ENCODE results near the gene ARHGAP6.
"Not testable (repeated sequence)": the region's sequence is repeated elsewhere in the genome, so short reads cannot be mapped to it uniquely, and the experiment has no call there.

The ARHGAP6 gene

GRCh38 chrX:11376163-11376562 lies 289.6 kb downstream of the ARHGAP6 start:
- no peak overlapping the region for H3K27ac ChIP-seq (ENCODE audit: low read depth, low read length)
- H3K4me3 ChIP-seq (ENCODE audit: low read depth in 1 of 5, low read length in 5 of 5) = no peak overlapping the region
- H3K36me3 ChIP-seq (ENCODE audit: control insufficient read depth in 5 of 5, insufficient read depth in 5 of 5, low read length in 5 of 5) = no peaks in the 10 kb centered on the region
- peaks cover 3 to 18% (median 5%) of the 10 kb centered on the region in 5 donors for H3K27me3 ChIP-seq (ENCODE audit: control insufficient read depth in 5 of 5, insufficient read depth in 4 of 5, low read length in 5 of 5)
- H3K4me1 ChIP-seq (ENCODE audit: control insufficient read depth in 5 of 5, insufficient read depth in 5 of 5, low read length in 5 of 5) = peaks cover 0 to 6% (median 0%) of the 10 kb centered on the region in 5 donors
- H3K9ac ChIP-seq (ENCODE audit: low read length in 5 of 5) = no peak overlapping the region
- H3K9me3 ChIP-seq (ENCODE audit: control insufficient read depth in 5 of 5, low read length in 5 of 5) = peaks cover 2 to 5% (median 3%) of the 10 kb centered on the region in 5 donors

GRCh38 chrX:11375614-11376119 lies 290.1 kb downstream of the ARHGAP6 start:
- Histone ChIP-seq H3K27ac (ENCODE audit: low read depth, low read length) (no peak overlapping the region), H3K4me3 (ENCODE audit: low read depth in 1 of 5, low read length in 5 of 5) (no peak overlapping the region), H3K9ac (ENCODE audit: low read length in 5 of 5) (no peak overlapping the region), H3K9me3 (ENCODE audit: control insufficient read depth in 5 of 5, low read length in 5 of 5) (peaks cover 2 to 5% (median 3%) of the 10 kb centered on the region in 5 donors), H3K36me3 (ENCODE audit: control insufficient read depth in 5 of 5, insufficient read depth in 5 of 5, low read length in 5 of 5) (no peaks in the 10 kb centered on the region), H3K27me3 (ENCODE audit: control insufficient read depth in 5 of 5, insufficient read depth in 4 of 5, low read length in 5 of 5) (peaks cover 1 to 16% (median 3%) of the 10 kb centered on the region in 5 donors), H3K4me1 (ENCODE audit: control insufficient read depth in 5 of 5, insufficient read depth in 5 of 5, low read length in 5 of 5) (peaks cover 0 to 4% (median 0%) of the 10 kb centered on the region in 5 donors)

- no peak overlapping the region for H3K27ac ChIP-seq (ENCODE audit: low read depth, low read length)
- peaks cover 3 to 5% (median 4%) of the 10 kb centered on the region in 5 donors for H3K9me3 ChIP-seq (ENCODE audit: control insufficient read depth in 5 of 5, low read length in 5 of 5)
- no peaks in the 10 kb centered on the region for H3K36me3 ChIP-seq (ENCODE audit: control insufficient read depth in 5 of 5, insufficient read depth in 5 of 5, low read length in 5 of 5)
- H3K4me1 ChIP-seq (ENCODE audit: control insufficient read depth in 5 of 5, insufficient read depth in 5 of 5, low read length in 5 of 5) = no peaks in the 10 kb centered on the region
- H3K27me3 ChIP-seq (ENCODE audit: control insufficient read depth in 5 of 5, insufficient read depth in 4 of 5, low read length in 5 of 5) = peaks cover 0 to 11% (median 3%) of the 10 kb centered on the region in 5 donors
- H3K9ac ChIP-seq (ENCODE audit: low read length in 5 of 5) = no peak overlapping the region
- no peak overlapping the region for H3K4me3 ChIP-seq (ENCODE audit: low read depth in 1 of 5, low read length in 5 of 5)
Observed at GRCh38 chrX:11374570-11374969, 291.1 kb downstream of the ARHGAP6 start.

- peaks cover 0 to 3% (median 0%) of the 10 kb centered on the region in 5 donors for H3K27me3 ChIP-seq (ENCODE audit: control insufficient read depth in 5 of 5, insufficient read depth in 4 of 5, low read length in 5 of 5)
- no peak overlapping the region for H3K4me3 ChIP-seq (ENCODE audit: low read depth in 1 of 5, low read length in 5 of 5)
- no peaks in the 10 kb centered on the region for H3K36me3 ChIP-seq (ENCODE audit: control insufficient read depth in 5 of 5, insufficient read depth in 5 of 5, low read length in 5 of 5)
- H3K27ac ChIP-seq (ENCODE audit: low read depth, low read length) = no peak overlapping the region
- peaks cover 0 to 6% (median 0%) of the 10 kb centered on the region in 5 donors for H3K4me1 ChIP-seq (ENCODE audit: control insufficient read depth in 5 of 5, insufficient read depth in 5 of 5, low read length in 5 of 5)
- H3K9me3 ChIP-seq (ENCODE audit: control insufficient read depth in 5 of 5, low read length in 5 of 5) = peaks cover 0 to 2% (median under 1%) of the 10 kb centered on the region in 5 donors
- H3K9ac ChIP-seq (ENCODE audit: low read length in 5 of 5) = no peak overlapping the region
Observed at GRCh38 chrX:11371106-11371505, 294.6 kb downstream of the ARHGAP6 start.

- Histone ChIP-seq H3K4me3 (ENCODE audit: low read depth in 1 of 5, low read length in 5 of 5) (no peak overlapping the region), H3K27ac (ENCODE audit: low read depth, low read length) (no peak overlapping the region), H3K4me1 (ENCODE audit: control insufficient read depth in 5 of 5, insufficient read depth in 5 of 5, low read length in 5 of 5) (peaks cover 0 to 6% (median 0%) of the 10 kb centered on the region in 5 donors), H3K36me3 (ENCODE audit: control insufficient read depth in 5 of 5, insufficient read depth in 5 of 5, low read length in 5 of 5) (no peaks in the 10 kb centered on the region), H3K9ac (ENCODE audit: low read length in 5 of 5) (no peak overlapping the region), H3K27me3 (ENCODE audit: control insufficient read depth in 5 of 5, insufficient read depth in 4 of 5, low read length in 5 of 5) (no peaks in the 10 kb centered on the region), H3K9me3 (ENCODE audit: control insufficient read depth in 5 of 5, low read length in 5 of 5) (peaks cover 3 to 8% (median 6%) of the 10 kb centered on the region in 5 donors)
Observed at GRCh38 chrX:11367609-11368430, 297.9 kb downstream of the ARHGAP6 start.

- H3K4me1 ChIP-seq (ENCODE audit: control insufficient read depth in 5 of 5, insufficient read depth in 5 of 5, low read length in 5 of 5) = peaks cover 0 to 6% (median 0%) of the 10 kb centered on the region in 5 donors
- no peak overlapping the region for H3K27ac ChIP-seq (ENCODE audit: low read depth, low read length)
- no peak overlapping the region for H3K4me3 ChIP-seq (ENCODE audit: low read depth in 1 of 5, low read length in 5 of 5)
Observed at GRCh38 chrX:11366998-11367595, 298.6 kb downstream of the ARHGAP6 start.

GRCh38 chrX:11365426-11365825 lies 300.3 kb downstream of the ARHGAP6 start:
- no peak overlapping the region for H3K4me3 ChIP-seq (ENCODE audit: low read depth in 1 of 5, low read length in 5 of 5)
- H3K9ac ChIP-seq (ENCODE audit: low read length in 5 of 5) = no peak overlapping the region
- peaks cover 0 to 6% (median 0%) of the 10 kb centered on the region in 5 donors for H3K4me1 ChIP-seq (ENCODE audit: control insufficient read depth in 5 of 5, insufficient read depth in 5 of 5, low read length in 5 of 5)
- H3K9me3 ChIP-seq (ENCODE audit: control insufficient read depth in 5 of 5, low read length in 5 of 5) = peaks cover 3 to 8% (median 6%) of the 10 kb centered on the region in 5 donors
- H3K27me3 ChIP-seq (ENCODE audit: control insufficient read depth in 5 of 5, insufficient read depth in 4 of 5, low read length in 5 of 5) = no peaks in the 10 kb centered on the region
- no peak overlapping the region for H3K27ac ChIP-seq (ENCODE audit: low read depth, low read length)
- no peaks in the 10 kb centered on the region for H3K36me3 ChIP-seq (ENCODE audit: control insufficient read depth in 5 of 5, insufficient read depth in 5 of 5, low read length in 5 of 5)

More at GRCh38 chrX:11366998-11367595, 298.6 kb downstream of the ARHGAP6 start:
- peaks cover 3 to 8% (median 6%) of the 10 kb centered on the region in 5 donors for H3K9me3 ChIP-seq (ENCODE audit: control insufficient read depth in 5 of 5, low read length in 5 of 5)
- no peak overlapping the region for H3K9ac ChIP-seq (ENCODE audit: low read length in 5 of 5)
- H3K27me3 ChIP-seq (ENCODE audit: control insufficient read depth in 5 of 5, insufficient read depth in 4 of 5, low read length in 5 of 5) = no peaks in the 10 kb centered on the region
- no peaks in the 10 kb centered on the region for H3K36me3 ChIP-seq (ENCODE audit: control insufficient read depth in 5 of 5, insufficient read depth in 5 of 5, low read length in 5 of 5)

GRCh38 chrX:11364835-11365234 lies 300.9 kb downstream of the ARHGAP6 start:
- H3K36me3 ChIP-seq (ENCODE audit: control insufficient read depth in 5 of 5, insufficient read depth in 5 of 5, low read length in 5 of 5) = no peaks in the 10 kb centered on the region
- no peaks in the 10 kb centered on the region for H3K27me3 ChIP-seq (ENCODE audit: control insufficient read depth in 5 of 5, insufficient read depth in 4 of 5, low read length in 5 of 5)
- H3K27ac ChIP-seq (ENCODE audit: low read depth, low read length) = no peak overlapping the region
- H3K4me1 ChIP-seq (ENCODE audit: control insufficient read depth in 5 of 5, insufficient read depth in 5 of 5, low read length in 5 of 5) = peaks cover 0 to 6% (median 0%) of the 10 kb centered on the region in 5 donors
- H3K4me3 ChIP-seq (ENCODE audit: low read depth in 1 of 5, low read length in 5 of 5) = no peak overlapping the region
- peaks cover 3 to 8% (median 6%) of the 10 kb centered on the region in 5 donors for H3K9me3 ChIP-seq (ENCODE audit: control insufficient read depth in 5 of 5, low read length in 5 of 5)
- H3K9ac ChIP-seq (ENCODE audit: low read length in 5 of 5) = no peak overlapping the region

- H3K4me3 ChIP-seq (ENCODE audit: low read depth in 1 of 5, low read length in 5 of 5); H3K4me1 ChIP-seq (ENCODE audit: control insufficient read depth in 5 of 5, insufficient read depth in 5 of 5, low read length in 5 of 5); H3K27me3 ChIP-seq (ENCODE audit: control insufficient read depth in 5 of 5, insufficient read depth in 4 of 5, low read length in 5 of 5); H3K27ac ChIP-seq (ENCODE audit: low read depth, low read length); H3K9me3 ChIP-seq (ENCODE audit: control insufficient read depth in 5 of 5, low read length in 5 of 5); H3K9ac ChIP-seq (ENCODE audit: low read length in 5 of 5); H3K36me3 ChIP-seq (ENCODE audit: control insufficient read depth in 5 of 5, insufficient read depth in 5 of 5, low read length in 5 of 5): not testable (repeated sequence)
Observed at GRCh38 chrX:11363825-11364224, 301.9 kb downstream of the ARHGAP6 start.

GRCh38 chrX:11363069-11363594 lies 302.6 kb downstream of the ARHGAP6 start:
- Histone ChIP-seq H3K36me3 (ENCODE audit: control insufficient read depth in 5 of 5, insufficient read depth in 5 of 5, low read length in 5 of 5) (no peaks in the 10 kb centered on the region), H3K9ac (ENCODE audit: low read length in 5 of 5) (no peak overlapping the region), H3K9me3 (ENCODE audit: control insufficient read depth in 5 of 5, low read length in 5 of 5) (peaks cover 3 to 8% (median 6%) of the 10 kb centered on the region in 5 donors), H3K4me3 (ENCODE audit: low read depth in 1 of 5, low read length in 5 of 5) (no peak overlapping the region), H3K27me3 (ENCODE audit: control insufficient read depth in 5 of 5, insufficient read depth in 4 of 5, low read length in 5 of 5) (no peaks in the 10 kb centered on the region), H3K27ac (ENCODE audit: low read depth, low read length) (no peak overlapping the region), H3K4me1 (ENCODE audit: control insufficient read depth in 5 of 5, insufficient read depth in 5 of 5, low read length in 5 of 5) (peaks cover 0 to 5% (median 0%) of the 10 kb centered on the region in 5 donors)
